GM12878 (cell line): ENCODE measurements around the gene SEC61A1. TPM values are rescaled to one million over a fixed set of nuclear protein-coding genes. Genes with fewer than 3 reads are reported as not detected.

Source experiments
- ATAC-seq: fragments of 200-7000 bp; cut with Tn5 transposase; 3 replicates; pipeline ENCODE4 v1.9.1; 2020; ENCODE audit warnings: mild to moderate bottlenecking, moderate library complexity
- BruUV-seq: library from RNA; stranded (reverse); fragments of 400-500 nt; replicated peaks from 2 replicates; lab custom pipeline; 2021; lab: Mats Ljungman, UMichigan
- CTCF ChIA-PET: fragments of 300-600 bp; sonication (Branson Sonifier 250); formaldehyde crosslinking; extraction: SDS; loops from one replicate; lab custom pipeline; 2021; ENCODE audit warnings: inconsistent platforms; lab: Yijun Ruan, JAX
- POLR2A ChIA-PET: fragments of 350-600 bp; formaldehyde crosslinking; extraction: SDS; loops from one replicate; lab custom pipeline; 2021; ENCODE audit warnings: inconsistent platforms; lab: Charles Lee
- RAD21 ChIA-PET: fragments of 300-600 bp; sonication (Branson Sonifier 250); formaldehyde crosslinking; loops from one replicate; lab custom pipeline; 2023; ENCODE audit warnings: antibody characterized with exemption; ENCODE audit not compliant: unreplicated experiment; lab: Charles Lee
- SMC1A ChIA-PET: fragments of 300-600 bp; sonication (Branson Sonifier 250); formaldehyde crosslinking; loops from one replicate; lab custom pipeline; 2023; ENCODE audit not compliant: unreplicated experiment, uncharacterized antibody; lab: Charles Lee
- DNase-seq: peaks from one replicate; pipeline ENCODE4 v3.0.0-alpha.2; 2011; ENCODE audit warnings: low read depth, low spot score
- FAIRE-seq: peaks from 3 replicates; lab custom pipeline; 2011; peaks lifted over from hg19 to GRCh38; lab: Jason Lieb, UNC
- H2AFZ ChIP-seq: 2 replicates; pipeline ENCODE4 v1.6.0; 2011; ENCODE audit warnings: low read depth, low read length, control low read depth; ENCODE audit not compliant: control insufficient read depth
- H3K27ac ChIP-seq: 2 replicates; pipeline ENCODE4 v1.5.1; 2011; ENCODE audit warnings: control low read depth; ENCODE audit not compliant: control insufficient read depth, insufficient read depth
- H3K27me3 ChIP-seq, 2 experiments: replicated peaks in 1 of 2; 2 replicates each; pipeline versions ENCODE4 v1.6.0 to v1.6.1; 2011; ENCODE audit warnings: low read length in 1 of 2; ENCODE audit not compliant: control insufficient read depth in 2 of 2, insufficient read depth in 2 of 2
- H3K36me3 ChIP-seq, 2 experiments: 2 replicates each; pipeline ENCODE4 v1.5.1; 2011; ENCODE audit warnings: low read length in 1 of 2; ENCODE audit not compliant: control insufficient read depth in 2 of 2, insufficient read depth in 2 of 2
- H3K4me1 ChIP-seq: 2 replicates; pipeline ENCODE4 v1.6.1; 2011; ENCODE audit warnings: mild to moderate bottlenecking, low read length, moderate library complexity, mixed read lengths; ENCODE audit not compliant: control insufficient read depth, insufficient read depth
- H3K4me2 ChIP-seq: 2 replicates; pipeline ENCODE4 v1.6.0; 2011; ENCODE audit warnings: control low read depth; ENCODE audit not compliant: control insufficient read depth, insufficient read depth
- H3K4me3 ChIP-seq: fragments of 200-600 bp; sonication (generic); 2 replicates; pipeline ENCODE4 v1.5.1; 2016
- H3K79me2 ChIP-seq: 2 replicates; pipeline ENCODE4 v1.6.0; 2011; ENCODE audit warnings: low read length; ENCODE audit not compliant: control insufficient read depth, insufficient read depth
- H3K9ac ChIP-seq: 2 replicates; pipeline ENCODE4 v1.8.0; 2011; ENCODE audit warnings: low read length, control low read depth, mixed read lengths; ENCODE audit not compliant: control insufficient read depth, insufficient read depth
- H3K9me3 ChIP-seq: replicated peaks from 3 replicates; pipeline ENCODE4 v1.5.1; 2011; ENCODE audit warnings: mild to moderate bottlenecking, low read length; ENCODE audit not compliant: control insufficient read depth, insufficient read depth
- H4K20me1 ChIP-seq: 2 replicates; pipeline ENCODE4 v1.6.0; 2011; ENCODE audit not compliant: control insufficient read depth, insufficient read depth
- BMI1 ChIP-seq: fragments of 450-650 bp; IDR thresholded peaks from 2 replicates; pipeline ENCODE4 v1.6.1; 2016; ENCODE audit warnings: mild to moderate bottlenecking, moderate library complexity, borderline replicate concordance
- ETV6 ChIP-seq, 2 experiments: fragments of 450-650 bp in 1 of 2; IDR thresholded peaks in 1 of 2; conservative IDR thresholded peaks in 1 of 2; 2 replicates each; pipeline ENCODE4 v1.6.1; 2014; ENCODE audit warnings: antibody characterized with exemption in 1 of 2, borderline replicate concordance in 1 of 2, low read depth in 1 of 2, mild to moderate bottlenecking in 1 of 2, moderate library complexity in 1 of 2
- NFYA ChIP-seq: IDR thresholded peaks from 2 replicates; pipeline ENCODE4 v1.6.1; 2011; ENCODE audit warnings: low read depth, mild to moderate bottlenecking, low read length, improper control_type of control experiment, borderline replicate concordance
- SUPT20H ChIP-seq: IDR thresholded peaks from 2 replicates; pipeline ENCODE4 v1.6.1; 2011; ENCODE audit warnings: low read depth, mild to moderate bottlenecking, low read length, moderate library complexity, borderline replicate concordance; ENCODE audit not compliant: control insufficient read depth
- YY1 ChIP-seq: IDR thresholded peaks from 2 replicates; pipeline ENCODE4 v1.6.1; 2011; ENCODE audit warnings: low read depth, mild to moderate bottlenecking, low read length
- WGBS: methylation state at CpG from one replicate; pipeline ENCODE4 v1.1.6; 2016; ENCODE audit warnings: low lambda C conversion rate; ENCODE audit not compliant: insufficient replicate concordance, insufficient coverage; ENCODE audit errors: missing lambda C conversion rate; 5-methylcytosine and 5-hydroxymethylcytosine counted together
- in situ Hi-C: fragments of 300-500 bp; cut with MboI; formaldehyde crosslinking; loops from 9 replicates; pipeline ENCODE4 v1.14.3; 2018; ENCODE audit warnings: mixed read lengths
- intact Hi-C: fragments of 100-400 bp; cut with micrococcal nuclease; formaldehyde crosslinking; loops from one replicate; pipeline ENCODE4 v1.14.2; 2022; ENCODE audit not compliant: unreplicated experiment
- polyA plus RNA-seq, 11 experiments: library from polyadenylated mRNA; depleted of rRNA in 4 of 11; unstranded in 6 of 11; stranded (reverse) in 5 of 11; fragments of >200 nt; fragmentation: Nextera tagmentation in 4 of 11; fragmentation: Illumina TruSeq in 1 of 11; extraction: Ambion mirVana in 4 of 11; extraction: Trizol in 1 of 11; gene quantifications; 1 replicate in 1 of 11; 2 replicates in 10 of 11; pipeline versions ENCODE4 v1.2.1 to v1.2.3, GENCODE V29; 2011 to 2016; ENCODE audit warnings: inconsistent platforms in 2 of 11, missing spikeins in 2 of 11, low read depth in 1 of 11
- total RNA-seq, 4 experiments: library from RNA; depleted of rRNA in 3 of 4; stranded (reverse); fragments of >200 nt in 3 of 4; fragmentation: Illumina TruSeq in 1 of 4; extraction: Trizol in 1 of 4; gene quantifications; 2 replicates each; pipeline versions ENCODE4 v1.2.1 to v1.2.3, GENCODE V29; 2013 to 2021
- TF ChIP-seq, protein P1 (sequence below): fragments of 450-650 bp; formaldehyde crosslinking; IDR thresholded peaks from 2 replicates; pipeline ENCODE4 v1.4.0; 2020; ENCODE audit warnings: mild to moderate bottlenecking, moderate library complexity

The SEC61A1 gene
- total and polyA plus RNA-seq, 10 of the 15 experiments (the other 5 are each of a cell fraction or from before 2014, with no cell fraction given), result 5.2 to 265 (median 142) TPM

DNA sequence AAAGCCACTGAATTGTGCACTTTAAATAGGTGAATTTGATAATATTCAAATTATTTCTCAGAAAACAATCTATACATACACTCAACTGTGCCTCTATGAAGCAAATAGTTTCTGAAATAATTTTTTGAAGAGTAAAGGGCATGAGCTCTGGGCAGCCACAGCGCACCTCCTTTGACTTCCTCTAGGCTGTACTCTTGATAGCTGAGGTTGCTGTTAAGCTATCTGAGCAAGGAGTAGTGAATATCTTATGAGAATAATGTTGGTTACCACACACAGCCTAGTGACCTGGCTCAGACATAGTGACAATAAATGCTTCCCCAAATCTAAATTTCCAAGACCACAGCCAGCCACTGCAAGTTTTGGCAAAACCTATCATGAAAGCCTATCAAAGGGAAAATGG is 11.6 kb upstream of the SEC61A1 start:
- DNase-seq (no peak), FAIRE-seq (peak; percentile 13), ATAC-seq (no peak; the same call in 2 of the 3 replicates)
- no peaks in the 10 kb centered on the region for H3K4me1 ChIP-seq
- no peaks in the 10 kb centered on the region; a peak in 2 of 4 replicates for H3K27me3 ChIP-seq
- no TSS peak for BruUV-seq
- no peaks in the 10 kb centered on the region for H3K9me3 ChIP-seq
- H3K79me2 ChIP-seq, result no peaks in the 10 kb centered on the region
- in situ Hi-C loops (no loop called here), intact Hi-C loops (no loop called here)
- H3K4me3 ChIP-seq, result no peak overlapping the region
- no peak overlapping the region for H3K4me2 ChIP-seq
- no peaks in the 10 kb centered on the region for H4K20me1 ChIP-seq
- POLR2A ChIA-PET, result no interaction called here
- H3K36me3 ChIP-seq, result no peaks in the 10 kb centered on the region
- 0% methylated on average over 1 of the region's 1 CpG for WGBS
- CTCF ChIA-PET, result interaction anchor here (0.5 kb wide), 1 partner anchor 1002 kb away, joined by 4 read pairs; no protein-coding TSS in a partner anchor
- TF ChIP-seq SUPT20H (no peak), NFYA (no peak), YY1 (no peak), ETV6 (conservative IDR thresholded peaks at IDR 0.05 in 1 of 2, IDR thresholded peaks at IDR 0.05 in 1 of 2; ENCODE audit: borderline replicate concordance in 1 of 2, low read depth in 1 of 2) (no peak), BMI1 (no peak)
- TF ChIP-seq, protein P1, sequence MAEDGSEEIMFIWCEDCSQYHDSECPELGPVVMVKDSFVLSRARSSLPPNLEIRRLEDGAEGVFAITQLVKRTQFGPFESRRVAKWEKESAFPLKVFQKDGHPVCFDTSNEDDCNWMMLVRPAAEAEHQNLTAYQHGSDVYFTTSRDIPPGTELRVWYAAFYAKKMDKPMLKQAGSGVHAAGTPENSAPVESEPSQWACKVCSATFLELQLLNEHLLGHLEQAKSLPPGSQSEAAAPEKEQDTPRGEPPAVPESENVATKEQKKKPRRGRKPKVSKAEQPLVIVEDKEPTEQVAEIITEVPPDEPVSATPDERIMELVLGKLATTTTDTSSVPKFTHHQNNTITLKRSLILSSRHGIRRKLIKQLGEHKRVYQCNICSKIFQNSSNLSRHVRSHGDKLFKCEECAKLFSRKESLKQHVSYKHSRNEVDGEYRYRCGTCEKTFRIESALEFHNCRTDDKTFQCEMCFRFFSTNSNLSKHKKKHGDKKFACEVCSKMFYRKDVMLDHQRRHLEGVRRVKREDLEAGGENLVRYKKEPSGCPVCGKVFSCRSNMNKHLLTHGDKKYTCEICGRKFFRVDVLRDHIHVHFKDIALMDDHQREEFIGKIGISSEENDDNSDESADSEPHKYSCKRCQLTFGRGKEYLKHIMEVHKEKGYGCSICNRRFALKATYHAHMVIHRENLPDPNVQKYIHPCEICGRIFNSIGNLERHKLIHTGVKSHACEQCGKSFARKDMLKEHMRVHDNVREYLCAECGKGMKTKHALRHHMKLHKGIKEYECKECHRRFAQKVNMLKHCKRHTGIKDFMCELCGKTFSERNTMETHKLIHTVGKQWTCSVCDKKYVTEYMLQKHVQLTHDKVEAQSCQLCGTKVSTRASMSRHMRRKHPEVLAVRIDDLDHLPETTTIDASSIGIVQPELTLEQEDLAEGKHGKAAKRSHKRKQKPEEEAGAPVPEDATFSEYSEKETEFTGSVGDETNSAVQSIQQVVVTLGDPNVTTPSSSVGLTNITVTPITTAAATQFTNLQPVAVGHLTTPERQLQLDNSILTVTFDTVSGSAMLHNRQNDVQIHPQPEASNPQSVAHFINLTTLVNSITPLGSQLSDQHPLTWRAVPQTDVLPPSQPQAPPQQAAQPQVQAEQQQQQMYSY (CRISPR knock-in tag), result no peak
- SMC1A ChIA-PET, result interaction anchor here (1.1 to 1.5 kb wide), 2 partner anchors 8 to 16 kb away, joined by 3 to 4 read pairs; no protein-coding TSS in a partner anchor
- H3K9ac ChIP-seq, result no peak overlapping the region
- no peak overlapping the region for H3K27ac ChIP-seq
- RAD21 ChIA-PET, result no interaction called here
- no peak overlapping the region for H2AFZ ChIP-seq
